GM21423 (cell line): Measurements from ENCODE around the gene RGS3.

Source experiments
- ATAC-seq: cut with Tn5 transposase; IDR thresholded peaks from one replicate; pipeline ENCODE4 v1.9.1; 2021; ENCODE audit warnings: mild to moderate bottlenecking, moderate library complexity; ENCODE audit not compliant: unreplicated experiment

The RGS3 gene

GRCh38 chr9:113568571-113569321, 105.2 kb downstream of the RGS3 start:
- no peak for ATAC-seq

GRCh38 chr9:113569472-113570060, 106.0 kb downstream of the RGS3 start:
- ATAC-seq = no peak

- no peak for ATAC-seq
These were observed 106.6 kb downstream of the RGS3 start for GRCh38 chr9:113570106-113570505.

DNA sequence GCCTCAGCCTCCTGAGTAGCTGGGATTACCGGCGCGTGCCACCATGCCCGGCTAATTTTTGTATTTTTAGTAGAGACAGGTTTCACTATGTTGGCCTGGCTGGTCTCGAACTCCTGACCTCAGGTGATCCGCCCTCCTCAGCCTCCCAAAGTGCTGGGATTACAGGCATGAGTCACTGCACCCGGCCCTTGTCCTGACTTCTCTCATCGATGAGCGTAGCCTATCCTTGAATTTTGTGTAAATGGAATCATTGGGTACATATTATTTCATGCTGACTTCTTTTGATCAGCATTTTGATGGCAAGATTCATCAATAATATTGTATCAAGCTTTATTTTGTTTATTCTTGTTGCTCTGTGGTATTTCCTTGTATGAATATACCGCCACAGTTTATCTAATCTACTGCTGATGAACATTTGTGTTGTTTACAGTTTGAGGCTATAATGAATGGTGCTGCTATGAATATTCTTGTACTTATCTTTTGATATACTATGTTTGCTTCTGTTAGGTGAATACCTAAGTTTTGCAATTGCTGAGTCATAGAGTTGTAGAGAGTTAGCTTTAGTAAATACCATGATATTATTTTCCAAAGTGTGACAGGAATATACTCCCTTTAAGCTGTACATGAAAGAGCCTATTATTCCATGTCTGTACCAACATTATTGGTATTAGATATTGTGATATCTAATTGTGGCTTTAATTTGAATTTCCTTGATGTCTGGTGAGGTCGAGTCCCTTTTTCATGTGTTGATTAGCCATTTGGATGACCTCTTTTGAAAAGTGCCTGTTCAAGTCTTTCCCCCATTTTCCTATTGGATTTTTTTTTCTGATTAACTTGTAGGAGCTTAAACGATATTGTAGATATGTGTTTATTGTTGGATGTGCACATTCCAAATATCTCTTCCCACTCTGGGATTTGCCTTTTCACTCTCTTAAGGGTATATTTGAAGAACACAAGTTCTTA, 107.5 kb downstream of the RGS3 start:
- no peak for ATAC-seq

DNA sequence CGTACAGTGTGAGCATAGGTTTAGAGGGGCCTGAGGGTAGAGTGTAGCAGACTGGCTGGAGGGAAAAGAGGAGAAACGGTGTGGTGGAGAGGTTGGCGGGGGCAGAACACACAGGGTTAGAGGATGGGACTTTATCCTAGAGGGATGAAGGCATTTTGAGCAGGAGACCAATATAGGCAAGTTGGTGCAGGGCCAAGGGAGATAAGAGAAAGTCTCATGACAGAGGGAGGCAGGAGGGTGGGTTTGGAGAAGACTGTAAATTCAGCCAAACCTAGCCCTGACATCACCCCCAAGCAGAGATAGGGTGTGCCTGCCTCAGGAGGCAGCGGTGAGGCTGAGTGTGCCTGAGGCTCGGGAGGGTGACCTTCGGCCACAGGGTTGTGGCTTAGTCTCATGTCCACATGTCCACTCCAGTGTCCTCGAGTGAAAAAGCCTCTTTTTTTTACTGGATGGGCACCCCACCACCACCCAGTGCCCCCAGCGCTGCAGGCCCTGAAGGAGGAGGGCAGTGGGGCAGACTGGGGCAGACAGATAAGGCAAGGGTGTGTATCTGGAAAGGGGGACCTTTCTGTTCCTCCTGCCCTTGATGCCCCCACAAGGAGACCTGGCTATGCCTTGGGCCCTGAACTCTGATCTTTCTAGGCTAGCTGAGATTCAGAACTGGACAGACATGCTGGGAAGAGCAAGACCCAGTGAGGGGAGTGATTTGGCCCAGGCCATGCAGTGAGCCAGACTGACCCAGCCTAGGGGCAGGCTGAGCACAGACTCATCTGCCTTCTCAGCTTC, 108.7 kb downstream of the RGS3 start:
- no peak for ATAC-seq

- ATAC-seq = no peak
These were observed 109.8 kb downstream of the RGS3 start for GRCh38 chr9:113573046-113573958.

DNA sequence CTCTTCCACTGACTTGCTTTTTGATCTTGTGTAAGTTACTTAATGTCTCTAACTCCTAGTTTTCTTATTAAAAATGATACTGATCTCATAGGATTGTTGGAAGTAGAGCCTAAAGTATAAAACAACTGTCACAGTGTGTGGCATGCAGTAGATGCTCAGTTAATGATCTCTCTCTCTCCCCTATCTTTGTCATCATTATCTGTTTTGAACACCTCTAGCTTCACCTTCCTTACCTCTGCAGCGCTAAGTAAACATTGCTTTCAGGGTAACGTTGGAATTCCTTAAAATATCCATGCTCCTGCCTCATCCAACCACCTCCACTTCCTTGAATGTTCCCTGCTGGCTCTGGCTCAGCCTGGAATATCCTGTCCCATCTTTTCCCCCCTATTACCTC, 110.4 kb downstream of the RGS3 start:
- ATAC-seq = no peak

GRCh38 chr9:113574441-113575262, 111.1 kb downstream of the RGS3 start:
- no peak for ATAC-seq

GRCh38 chr9:113577525-113578261, 114.2 kb downstream of the RGS3 start:
- ATAC-seq = no peak

DNA sequence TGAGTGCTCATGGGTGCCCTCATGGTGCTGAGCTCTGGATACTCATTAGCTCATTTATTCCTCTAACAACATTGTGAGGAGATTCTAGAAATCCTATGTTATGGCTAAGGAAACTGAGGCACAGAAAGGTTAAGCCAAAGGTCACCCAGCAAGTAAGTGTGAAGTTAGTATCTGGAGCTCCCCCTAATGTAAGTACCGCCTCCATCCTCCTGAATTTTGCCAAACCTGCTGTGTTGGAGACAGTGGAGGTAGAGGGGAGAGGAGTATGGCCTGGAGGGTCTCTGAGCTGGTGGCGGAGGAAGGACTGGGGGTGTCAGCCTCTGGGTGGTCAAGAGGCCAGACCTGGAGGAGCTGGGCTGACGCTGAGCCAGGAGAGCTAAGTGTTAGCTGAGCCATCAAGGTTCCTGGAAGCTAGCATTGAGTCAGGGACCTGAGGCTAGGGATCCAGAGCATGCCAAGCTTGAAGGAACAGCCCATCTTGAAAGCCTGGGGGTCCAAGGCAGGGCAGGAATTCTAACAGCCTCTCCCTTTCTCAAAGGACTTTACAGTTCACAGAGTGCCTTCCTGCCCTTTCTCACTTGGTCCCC, 114.8 kb downstream of the RGS3 start:
- no peak for ATAC-seq

DNA sequence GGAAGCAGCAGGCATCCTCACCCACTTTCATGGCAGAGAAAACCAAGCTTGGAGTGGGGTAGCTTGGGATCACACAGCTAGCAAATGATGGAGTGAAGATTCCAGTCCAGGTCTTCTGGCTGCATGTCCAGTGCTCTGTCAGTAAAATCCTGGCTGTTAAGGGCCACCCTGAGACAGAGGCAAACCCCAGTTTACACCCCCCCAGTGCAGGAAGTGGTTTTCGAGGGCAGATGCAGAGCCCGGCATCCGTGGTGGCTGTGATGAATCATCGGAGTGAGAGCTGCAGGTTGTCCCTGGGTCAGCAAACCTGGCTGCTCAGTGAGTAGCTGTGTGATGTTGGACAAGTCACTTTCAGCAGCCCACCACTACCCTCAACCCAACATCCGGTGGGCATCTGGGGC, 115.4 kb downstream of the RGS3 start:
- peak; percentile 58 for ATAC-seq

DNA sequence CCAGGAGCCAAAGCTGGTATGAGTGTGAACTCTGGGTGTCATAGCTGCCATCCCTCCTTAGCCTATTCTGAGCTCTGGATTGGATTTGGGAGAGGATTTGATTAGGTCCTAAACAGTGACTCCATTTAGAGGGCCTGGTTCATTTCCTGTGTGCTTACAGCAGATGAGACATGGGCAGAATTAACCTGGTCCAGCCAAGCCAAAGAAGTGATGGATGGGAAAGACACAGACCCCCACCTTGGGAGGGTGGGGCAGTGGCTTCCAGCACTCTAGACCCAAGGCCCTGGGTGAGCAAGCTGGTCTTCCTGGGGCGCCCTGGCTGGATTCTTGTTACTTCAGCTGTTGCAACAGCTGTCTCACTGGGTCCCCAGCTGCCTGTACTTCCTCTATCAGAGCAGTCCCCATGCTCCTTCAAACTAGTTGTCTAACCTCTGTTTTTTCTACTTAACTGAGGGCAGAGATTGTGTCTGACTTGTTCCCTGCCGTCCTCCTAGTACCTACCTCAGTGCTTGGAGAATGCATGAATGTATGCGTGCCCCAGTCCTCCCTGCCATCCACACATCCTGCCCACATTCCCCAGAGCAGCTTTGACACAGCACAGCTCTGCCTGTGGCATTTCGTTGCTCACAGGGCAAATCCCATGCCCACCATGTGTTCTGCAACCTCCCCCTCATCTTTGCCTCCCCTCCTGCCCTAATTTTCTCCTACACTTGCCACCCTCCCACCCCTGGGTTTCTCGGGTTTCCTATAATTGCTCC, 115.9 kb downstream of the RGS3 start:
- peak; percentile 21 for ATAC-seq

GRCh38 chr9:113580041-113580953, 116.8 kb downstream of the RGS3 start:
- no peak for ATAC-seq

GRCh38 chr9:113580954-113581311, 117.4 kb downstream of the RGS3 start:
- ATAC-seq = no peak

DNA sequence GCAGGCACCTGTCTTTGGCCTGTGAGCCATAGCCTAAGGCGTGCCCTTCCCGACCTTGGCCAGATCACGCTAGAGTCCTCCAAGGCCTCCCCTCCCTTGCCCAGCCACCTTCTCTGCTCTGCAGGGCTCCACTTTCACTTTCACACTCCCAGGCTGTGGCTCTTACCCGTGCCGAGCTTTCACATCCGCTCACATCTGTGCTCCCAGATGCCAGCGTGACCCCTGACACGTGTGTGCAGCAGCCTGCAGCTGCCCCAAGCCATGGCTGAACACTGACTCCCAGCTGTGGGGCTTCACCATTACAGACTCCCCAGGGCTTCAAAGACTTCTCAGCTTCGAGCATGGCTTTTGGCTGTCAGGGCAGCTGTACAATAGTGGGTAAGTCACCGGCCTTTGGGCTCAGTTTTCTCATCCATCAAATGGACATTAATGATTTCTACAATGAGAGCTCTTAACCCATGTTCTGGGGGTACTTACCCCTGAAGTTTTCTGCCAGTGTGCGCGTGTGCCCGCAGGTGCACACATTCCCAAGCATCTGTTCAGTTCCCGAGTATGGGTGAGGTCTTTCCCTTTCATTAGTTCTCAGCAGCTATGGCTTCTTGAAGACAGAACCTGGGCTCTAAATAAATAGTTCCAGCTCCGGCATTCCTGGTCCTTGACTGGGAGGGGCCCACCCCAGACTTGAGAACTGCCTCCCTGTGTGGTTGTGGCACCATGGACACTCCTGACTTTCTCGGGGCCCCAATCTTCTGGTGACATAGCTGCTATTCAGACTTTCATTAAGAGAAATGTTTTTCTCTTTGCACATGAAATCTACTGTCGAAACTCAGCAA, 118.6 kb downstream of the RGS3 start:
- ATAC-seq = peak; percentile 71
